Hepatocyte (in vitro differentiated cells): ENCODE measurements around the gene SEC23A.

Experiments
- CTCF ChIP-seq: fragments of 200-600 bp; sonication (generic); IDR thresholded peaks from 2 replicates; pipeline ENCODE4 v1.5.1; 2016; ENCODE audit warnings: antibody characterized with exemption, mild to moderate bottlenecking; ENCODE audit not compliant: poor library complexity
- EZH2 ChIP-seq: fragments of 200-600 bp; sonication (generic); IDR thresholded peaks from 2 replicates; pipeline ENCODE4 v1.6.1; 2016; ENCODE audit warnings: antibody characterized with exemption, mild to moderate bottlenecking, borderline replicate concordance
- EZH2phosphoT487 ChIP-seq: fragments of 200-600 bp; sonication (generic); IDR thresholded peaks from one replicate; pipeline ENCODE4 v1.6.1; 2018; ENCODE audit warnings: antibody characterized with exemption, mild to moderate bottlenecking, low read depth, moderate library complexity; ENCODE audit not compliant: unreplicated experiment, severe bottlenecking

- TF ChIP-seq CTCF = no peak
- no peak for TF ChIP-seq EZH2
- TF ChIP-seq EZH2phosphoT487 = no peak
These were observed 64.5 kb downstream of the SEC23A start for GRCh38 chr14:39038542-39038941.
